H1 (cell line): ENCODE measurements around the gene GNAQ. TPM values are rescaled to one million over a fixed set of nuclear protein-coding genes. Genes with fewer than 3 reads are reported as not detected.

Experiments
- CHD7 ChIP-seq: fragments of 300-600 bp; sonication (generic); IDR thresholded peaks from 2 replicates; pipeline ENCODE4 v1.7.1; 2012; ENCODE audit warnings: low read length, moderate library complexity, mild to moderate bottlenecking, inconsistent platforms; ENCODE audit not compliant: insufficient replicate concordance
- RNF2 ChIP-seq: fragments of 200-900, 300-1000 bp; sonication (generic); IDR thresholded peaks from 2 replicates; pipeline ENCODE4 v1.7.1; 2016; ENCODE audit warnings: borderline replicate concordance, low read depth, mild to moderate bottlenecking, antibody characterized with exemption, low read length; ENCODE audit not compliant: poor library complexity, severe bottlenecking; ENCODE audit errors: missing control alignments
- SIX5 ChIP-seq: IDR thresholded peaks from 2 replicates; pipeline ENCODE4 v1.6.1; 2011; ENCODE audit warnings: mild to moderate bottlenecking, low read depth, low read length
- TAF1 ChIP-seq: IDR thresholded peaks from 2 replicates; pipeline ENCODE4 v1.6.1; 2011; ENCODE audit warnings: mild to moderate bottlenecking, low read depth, low read length
- ZNF274 ChIP-seq: IDR thresholded peaks from 2 replicates; pipeline ENCODE4 v1.7.0; 2012; ENCODE audit warnings: low read length, borderline replicate concordance; ENCODE audit errors: extremely low read depth
- polyA plus RNA-seq, 7 experiments: library from polyadenylated mRNA; depleted of rRNA in 3 of 7; stranded (reverse) in 5 of 7; unstranded in 2 of 7; fragments of >200 nt in 5 of 7; fragments of 200-250 nt in 2 of 7; gene quantifications; 1 replicate in 5 of 7; 2 replicates in 1 of 7; 4 replicates in 1 of 7; pipeline versions ENCODE4 v1.2.1 to v1.2.3, GENCODE V29; 2011 to 2013; ENCODE audit warnings: missing spikeins in 2 of 7, mixed read lengths in 2 of 7
- total RNA-seq: library from RNA; stranded (reverse); fragmentation: NEBNext Ultra II Directional; extraction: Animal tissue kit (Norgen Biotek cat#: 25700); gene quantifications from 2 replicates; pipeline ENCODE4 v1.2.1, GENCODE V29; 2021

Gene GNAQ
- total and polyA plus RNA-seq, 2 of the 8 experiments (the other 6 are each of a cell fraction or from before 2014, with no cell fraction given), result 22.8 to 63.8 TPM

- TF ChIP-seq CHD7, result no peak
- no peak for TF ChIP-seq TAF1
- TF ChIP-seq SIX5, result no peak
- no peak for TF ChIP-seq ZNF274
- TF ChIP-seq RNF2, result no peak
Observed at GRCh38 chr9:77954013-77954665, 77.5 kb downstream of the GNAQ start (continued).
